Stimulated activated CD4-positive, alpha-beta T cell treated with anti-CD3 and anti-CD28 coated beads, Interleukin-4, amount 100 ng/mL, for 1 hour (primary cell): Measurements from ENCODE around the gene ZNF579.
"Not testable (repeated sequence)": the region's sequence is repeated elsewhere in the genome, so short reads cannot be mapped to it uniquely, and the experiment has no call there.

Experiments used
- DNase-seq: peaks from one replicate; pipeline ENCODE4 v3.0.0-alpha.2; 2020

The ZNF579 gene

DNA sequence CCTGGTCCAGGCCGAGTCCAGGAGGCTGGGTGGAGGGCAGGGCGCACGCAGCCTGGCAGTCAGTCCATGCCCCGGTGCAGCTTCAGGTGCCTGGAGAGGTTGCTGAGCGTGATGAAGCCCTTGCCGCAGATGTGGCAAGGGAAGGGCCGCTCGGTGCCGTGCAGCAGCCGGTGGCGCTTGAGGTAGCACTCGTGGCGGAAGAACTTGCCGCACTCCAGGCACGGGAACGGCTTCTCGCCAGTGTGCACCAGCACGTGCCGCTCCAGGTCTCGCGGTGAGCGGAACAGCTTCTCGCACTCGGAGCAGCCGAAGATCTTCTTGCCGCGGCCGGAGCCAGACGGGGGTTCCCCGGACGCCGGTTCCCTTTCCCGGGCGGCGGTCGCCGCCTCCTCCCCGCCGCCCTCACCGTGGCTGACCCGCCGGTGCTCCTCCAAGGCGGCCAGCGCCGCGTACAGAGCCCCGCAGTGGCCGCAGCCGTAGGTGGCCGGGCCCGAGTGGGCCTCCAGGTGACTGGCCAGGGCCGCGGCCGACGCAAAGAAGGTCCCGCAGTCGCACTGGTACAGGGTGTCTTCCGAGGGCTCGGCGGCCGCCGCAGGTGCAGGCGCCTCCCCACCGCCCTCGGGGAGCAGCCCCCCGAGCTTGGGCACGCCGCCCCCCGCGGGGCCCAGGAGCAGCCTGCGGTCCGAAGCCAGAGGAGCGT, 11.9 kb upstream of the ZNF579 start:
- DNase-seq: no peak

- no peak for DNase-seq
Observed at GRCh38 chr19:55591555-55591954, 10.9 kb upstream of the ZNF579 start.

DNA sequence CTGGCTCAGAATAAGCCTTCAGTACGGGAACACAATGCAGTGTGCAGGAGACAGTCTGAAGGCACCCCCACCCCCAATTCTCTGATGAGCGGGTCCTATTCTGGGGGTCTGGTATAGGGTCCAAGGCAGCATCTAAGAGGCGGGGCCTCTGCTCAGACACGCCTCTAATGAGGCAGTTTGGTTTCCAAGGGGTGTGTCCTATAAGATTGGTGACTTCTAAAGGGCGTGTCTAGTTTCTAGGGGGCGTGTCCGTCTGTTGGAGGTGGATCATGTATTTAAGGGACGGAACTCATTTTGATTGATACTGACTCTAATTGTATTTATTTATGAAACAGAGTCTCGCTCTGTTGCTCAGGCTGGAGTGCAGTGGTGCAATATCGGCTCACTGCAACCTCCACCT, 10.0 kb upstream of the ZNF579 start:
- DNase-seq: no peak

- no peak for DNase-seq
Observed at GRCh38 chr19:55590109-55590508, 9.5 kb upstream of the ZNF579 start.

DNA sequence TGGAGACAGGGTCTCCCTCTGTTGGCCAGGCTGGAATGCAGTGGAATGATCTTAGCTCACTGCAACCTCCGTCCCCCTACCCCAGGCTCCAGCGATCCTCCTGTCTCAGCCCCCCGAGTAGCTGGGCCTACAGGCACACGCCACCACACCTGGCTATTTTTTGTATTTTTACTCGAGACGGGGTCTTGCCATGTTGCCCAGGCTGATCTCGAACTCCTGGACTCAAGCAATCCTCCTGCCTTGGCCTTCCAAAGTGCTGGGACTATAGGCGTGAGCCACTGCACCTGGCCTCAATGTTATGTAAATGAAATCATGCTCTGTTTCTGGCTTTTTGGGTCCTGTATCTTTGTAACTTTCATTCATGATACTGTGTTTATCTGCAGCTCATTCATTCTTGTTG, 8.1 kb upstream of the ZNF579 start:
- no peak for DNase-seq

GRCh38 chr19:55586976-55587668, 6.5 kb upstream of the ZNF579 start:
- peak; percentile 93 for DNase-seq

DNA sequence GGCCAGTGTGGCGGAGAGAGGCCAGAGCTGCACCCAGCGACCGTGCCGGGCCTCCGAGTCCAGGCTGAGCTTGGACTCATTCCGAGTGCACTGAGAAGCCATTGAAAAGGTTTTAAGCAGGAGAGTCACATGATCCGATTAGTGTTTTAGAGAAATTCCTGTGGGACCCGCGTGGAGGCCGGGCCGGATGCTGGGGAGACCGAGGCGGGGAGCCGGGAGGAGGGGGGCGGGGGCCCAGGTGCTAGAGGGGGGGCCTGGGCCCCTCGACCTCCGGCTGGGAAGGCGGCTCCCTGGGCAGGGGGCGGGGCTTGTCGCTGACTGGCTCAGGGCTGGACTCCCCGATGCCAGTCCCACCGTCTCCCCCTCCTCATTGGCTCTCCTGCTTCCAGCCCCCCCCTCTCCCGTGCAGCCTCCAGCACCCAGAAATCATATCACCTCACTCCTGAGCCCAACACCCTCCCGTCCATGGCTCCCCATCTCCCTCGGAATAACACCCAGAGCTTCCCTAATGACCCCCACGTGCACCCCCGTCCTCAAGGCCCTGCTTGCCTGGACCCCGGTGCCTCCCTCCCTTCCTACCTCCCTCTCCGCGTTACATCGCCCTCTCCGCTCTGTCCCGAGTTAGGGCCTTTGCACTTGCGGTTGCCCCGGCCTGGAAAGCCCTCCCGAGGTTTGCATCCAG, 5.2 kb upstream of the ZNF579 start:
- peak; percentile 69 for DNase-seq

DNA sequence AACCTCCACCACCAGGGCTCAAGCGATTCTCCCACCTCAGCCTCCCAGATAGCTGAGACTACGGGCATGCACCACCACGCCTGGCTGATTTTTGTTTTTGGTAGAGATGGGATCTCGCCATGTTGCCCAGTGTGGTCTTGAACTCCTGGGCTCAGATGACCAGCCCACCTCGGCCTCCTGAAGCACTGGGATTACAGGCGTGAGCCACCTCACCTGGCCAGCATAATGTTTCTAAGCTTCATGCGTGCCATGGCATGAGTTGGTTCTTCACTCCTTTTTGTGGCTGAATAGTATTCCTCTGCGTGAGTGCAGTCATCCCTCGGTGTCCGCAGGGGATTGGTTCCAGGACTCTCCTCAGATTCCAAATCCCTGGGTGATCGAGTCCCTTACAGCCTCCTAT, 4.2 kb upstream of the ZNF579 start:
- DNase-seq: no peak

GRCh38 chr19:55583897-55584296, 3.2 kb upstream of the ZNF579 start:
- not testable (repeated sequence) for DNase-seq

DNA sequence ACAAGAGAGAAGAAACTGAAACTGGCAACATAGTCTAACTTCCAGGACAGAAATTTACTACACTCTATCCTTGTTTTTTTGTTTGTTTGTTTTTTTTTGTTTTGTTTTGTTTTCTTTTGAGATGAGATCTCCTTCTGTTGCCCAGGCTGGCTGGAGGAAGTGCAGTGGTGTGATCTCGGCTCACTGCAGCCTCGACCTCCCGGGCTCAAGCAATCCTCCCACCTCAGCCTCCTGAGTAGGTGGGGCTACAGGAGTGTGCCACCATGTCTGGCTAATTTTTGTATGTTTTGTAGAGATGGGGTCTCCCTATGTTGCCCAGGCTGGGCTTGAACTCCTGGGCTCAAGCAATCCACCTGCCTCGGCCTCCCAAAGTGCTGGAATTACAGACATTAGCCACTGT, 1.6 kb upstream of the ZNF579 start:
- not testable (repeated sequence) for DNase-seq

- no peak for DNase-seq
Observed at GRCh38 chr19:55581823-55582223, 1.2 kb upstream of the ZNF579 start.

DNA sequence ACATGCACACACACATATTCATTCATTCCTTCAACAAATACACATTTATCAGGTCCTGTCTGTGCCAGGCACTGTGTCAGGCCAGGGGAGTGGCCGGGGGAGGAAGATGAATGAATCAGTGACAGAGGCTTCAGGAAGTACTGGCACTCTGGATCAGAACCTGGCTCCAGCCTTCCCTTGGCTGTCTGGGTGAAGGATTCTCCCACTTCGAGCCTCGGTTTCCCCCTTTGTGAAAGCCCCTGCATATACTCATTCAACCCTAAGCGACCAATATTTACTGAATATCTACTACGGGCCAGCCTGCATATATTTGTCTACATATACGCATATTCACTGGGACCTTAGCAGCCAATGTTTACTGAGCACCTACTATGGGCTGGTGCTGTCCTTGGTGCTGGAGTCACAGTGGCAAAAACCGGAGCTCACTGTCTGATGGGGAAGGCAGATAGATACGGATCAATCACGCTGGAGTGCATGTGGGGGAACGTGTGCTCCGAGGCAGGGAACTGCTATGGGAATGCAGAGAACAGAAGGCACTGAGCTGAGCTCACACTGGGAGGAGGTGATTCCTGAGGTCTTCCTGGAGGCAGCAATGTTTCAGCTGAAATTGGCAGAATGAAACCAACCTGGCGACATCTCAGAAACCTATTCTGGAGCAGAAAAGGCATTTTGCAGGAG, 636 bp upstream of the ZNF579 start:
- no peak for DNase-seq

DNA sequence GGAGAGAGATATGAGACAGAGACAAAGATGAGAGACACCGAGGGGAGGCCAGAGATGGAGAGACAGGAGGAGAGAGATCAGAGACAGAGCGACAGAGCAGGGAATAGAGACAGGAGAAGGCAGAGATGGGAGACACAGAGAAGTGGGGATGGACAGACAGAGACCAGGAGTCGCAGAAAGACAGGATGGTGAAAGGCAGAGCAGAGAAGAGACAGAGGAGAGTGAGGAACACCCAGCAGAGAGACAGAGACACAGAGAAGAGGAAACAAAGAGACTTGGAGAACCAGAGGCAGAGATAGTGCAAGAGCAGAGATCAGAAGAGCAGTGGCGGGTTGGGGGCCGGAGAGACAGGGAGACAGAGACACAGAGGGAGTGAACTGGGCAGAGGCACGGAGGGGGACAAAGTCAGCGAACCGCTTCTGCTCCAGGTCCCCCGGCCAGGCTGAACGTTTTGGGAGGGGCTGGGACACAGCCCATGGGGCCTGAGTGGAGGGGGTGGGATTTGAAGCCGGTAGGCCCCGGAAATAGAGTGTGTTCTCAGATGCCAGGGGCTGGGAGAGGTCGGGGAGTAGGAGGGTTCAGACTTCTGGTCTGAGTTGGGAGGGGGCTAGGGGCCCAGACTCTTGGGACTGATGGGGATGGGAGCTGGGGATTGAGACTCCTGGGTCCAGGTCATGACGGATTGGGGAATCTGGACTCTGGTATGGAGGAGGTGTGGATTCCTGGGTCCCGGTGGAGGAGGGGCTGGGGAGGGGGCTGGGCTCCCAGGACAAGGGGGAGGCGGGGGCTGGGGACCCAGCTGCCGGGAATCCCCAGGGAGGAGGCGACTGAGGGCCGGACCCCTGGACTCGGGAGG, 654 bp downstream of the ZNF579 start:
- no peak for DNase-seq

GRCh38 chr19:55578761-55579747, 1.6 kb downstream of the ZNF579 start:
- DNase-seq: no peak

DNA sequence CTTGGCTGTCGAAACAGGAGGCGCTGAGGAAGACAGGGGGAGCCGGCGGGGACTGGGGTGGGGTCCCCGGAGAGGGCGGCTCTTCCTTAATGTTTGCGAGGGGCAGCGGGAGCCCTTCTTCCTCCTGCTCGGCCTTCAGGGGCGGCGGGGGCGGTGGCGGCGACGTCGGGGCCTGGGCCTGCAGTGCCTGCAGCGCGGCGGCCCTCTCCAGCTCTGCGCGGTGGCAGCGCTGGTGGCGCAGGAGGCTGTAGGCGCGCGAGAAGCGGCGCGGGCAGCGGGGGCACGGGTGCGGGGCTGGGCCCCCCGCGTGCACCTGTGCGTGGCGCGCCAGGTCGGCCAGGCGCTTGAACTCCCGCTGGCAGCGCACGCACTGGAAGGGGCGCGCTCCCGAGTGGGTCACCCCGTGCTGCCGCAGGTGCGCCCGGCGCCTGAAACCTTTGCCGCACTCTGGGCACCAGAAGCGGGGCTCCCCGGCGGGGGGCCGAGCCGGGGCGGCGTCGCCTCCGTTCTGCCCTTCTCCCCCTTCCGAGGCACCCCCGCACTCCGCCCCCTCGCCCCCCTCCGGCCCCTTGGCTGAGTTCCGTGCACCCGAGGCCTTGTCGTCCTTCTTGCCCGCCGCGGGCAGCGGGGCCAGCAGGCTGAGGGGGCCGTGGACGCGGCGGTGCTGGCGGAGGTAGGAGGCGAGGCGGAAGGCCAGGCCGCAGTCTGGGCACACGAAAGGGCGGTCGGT, 2.5 kb downstream of the ZNF579 start:
- DNase-seq: no peak

- no peak for DNase-seq
Observed at GRCh38 chr19:55576746-55577145, 3.9 kb downstream of the ZNF579 start.

- DNase-seq: not testable (repeated sequence)
Observed at GRCh38 chr19:55573929-55574328, 6.7 kb downstream of the ZNF579 start.

- not testable (repeated sequence) for DNase-seq
Observed at GRCh38 chr19:55569477-55569876, 11.2 kb downstream of the ZNF579 start.

DNA sequence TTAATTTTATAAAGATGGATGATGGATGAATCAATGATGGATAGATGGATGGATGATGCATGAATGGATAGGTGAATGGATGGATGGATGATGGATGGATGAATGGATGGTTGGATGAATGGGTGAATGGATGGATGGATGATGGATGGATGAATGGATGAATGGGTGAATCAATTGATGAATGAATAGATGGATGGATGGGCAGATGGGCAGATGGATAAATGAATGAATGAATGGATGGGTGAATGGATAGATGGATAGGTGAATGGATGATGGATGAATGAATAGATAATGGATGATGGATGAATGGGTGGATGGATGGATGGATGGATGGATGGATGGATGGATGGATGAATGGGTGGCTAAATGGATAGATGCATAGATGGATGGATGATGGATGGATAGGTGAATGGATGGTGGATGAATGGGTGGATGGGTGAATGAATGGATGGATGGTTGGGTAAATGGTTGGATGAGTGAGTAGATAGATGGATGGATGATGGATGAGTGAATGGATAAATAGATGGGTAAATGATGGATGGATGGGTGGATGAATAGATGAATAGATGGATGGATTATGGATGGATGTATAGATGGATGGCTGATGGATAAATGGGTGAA, 12.8 kb downstream of the ZNF579 start:
- no peak for DNase-seq

- no peak for DNase-seq
Observed at GRCh38 chr19:55566823-55567222, 13.8 kb downstream of the ZNF579 start.
